MM.1S (cell line): Measurements from ENCODE around the gene TLCD5.

Experiments used
- DNase-seq: peaks from one replicate; pipeline ENCODE4 v3.0.0-alpha.2; 2015
- H2AFZ ChIP-seq: fragments of 300-600 bp; sonication (generic); 2 replicates; pipeline ENCODE4 v1.6.0; 2016; ENCODE audit warnings: antibody characterized with exemption, low read length
- H3F3A ChIP-seq: fragments of 300-600 bp; sonication (generic); 2 replicates; pipeline ENCODE4 v1.6.1; 2016; ENCODE audit warnings: mild to moderate bottlenecking, antibody characterized with exemption, low read length, moderate library complexity, mixed read lengths; ENCODE audit not compliant: insufficient read depth
- H3K27ac ChIP-seq: fragments of 300-600 bp; sonication (generic); 2 replicates; pipeline ENCODE4 v1.5.1; 2016; ENCODE audit warnings: mild to moderate bottlenecking, low read length
- H3K27me3 ChIP-seq: fragments of 300-600 bp; sonication (generic); replicated peaks from 2 replicates; pipeline ENCODE4 v1.6.0; 2016; ENCODE audit warnings: low read length; ENCODE audit not compliant: insufficient read depth
- H3K36me3 ChIP-seq: fragments of 300-600 bp; sonication (generic); replicated peaks from 2 replicates; pipeline ENCODE4 v1.6.1; 2016; ENCODE audit warnings: mild to moderate bottlenecking, low read length, mixed read lengths; ENCODE audit not compliant: insufficient read depth
- H3K4me1 ChIP-seq: fragments of 300-600 bp; sonication (generic); 2 replicates; pipeline ENCODE4 v1.6.1; 2016; ENCODE audit warnings: low read length, mixed read lengths
- H3K4me2 ChIP-seq: fragments of 300-600 bp; sonication (generic); 2 replicates; pipeline ENCODE4 v1.6.0; 2016; ENCODE audit warnings: low read depth, low read length
- H3K4me3 ChIP-seq: fragments of 300-600 bp; sonication (generic); 2 replicates; pipeline ENCODE4 v1.5.1; 2016; ENCODE audit warnings: low read length, mixed read lengths
- H3K79me2 ChIP-seq: fragments of 300-600 bp; sonication (generic); 2 replicates; pipeline ENCODE4 v1.6.1; 2016; ENCODE audit warnings: mixed run types, low read length, mixed read lengths
- H3K9ac ChIP-seq: fragments of 300-600 bp; sonication (generic); 2 replicates; pipeline ENCODE4 v1.6.1; 2016; ENCODE audit warnings: low read length, mixed read lengths
- H3K9me2 ChIP-seq: fragments of 300-600 bp; sonication (generic); replicated peaks from 2 replicates; pipeline ENCODE4 v1.6.1; 2016; ENCODE audit warnings: mild to moderate bottlenecking, low read length, mixed read lengths; ENCODE audit not compliant: insufficient read depth
- H3K9me3 ChIP-seq: fragments of 300-600 bp; sonication (generic); replicated peaks from 2 replicates; pipeline ENCODE4 v1.6.1; 2016; ENCODE audit warnings: mild to moderate bottlenecking, low read length, mixed read lengths; ENCODE audit not compliant: insufficient read depth
- H4K20me1 ChIP-seq: fragments of 300-600 bp; sonication (generic); 2 replicates; pipeline ENCODE4 v1.6.1; 2016; ENCODE audit warnings: mild to moderate bottlenecking, low read length, moderate library complexity, mixed read lengths; ENCODE audit not compliant: insufficient read depth
- CTCF ChIP-seq: fragments of 300-600 bp; sonication (generic); IDR thresholded peaks from 2 replicates; pipeline ENCODE4 v1.5.1; 2016; ENCODE audit warnings: antibody characterized with exemption, low read length, mixed read lengths
- EZH2 ChIP-seq: fragments of 300-600 bp; sonication (generic); optimal IDR thresholded peaks from 2 replicates; pipeline ENCODE3; 2017; ENCODE audit warnings: low read depth, mild to moderate bottlenecking, antibody characterized with exemption, low read length, mixed read lengths
- EZH2phosphoT487 ChIP-seq: fragments of 300-600 bp; sonication (generic); IDR thresholded peaks from 2 replicates; pipeline ENCODE4 v1.6.1; 2018; ENCODE audit warnings: antibody characterized with exemption, low read length

The TLCD5 gene

GRCh38 chr11:120303004-120303637 is 22.0 kb upstream of the TLCD5 start:
- TF ChIP-seq EZH2phosphoT487 (no peak), EZH2 (no peak), CTCF (peak; percentile 99)
- Histone ChIP-seq H3K4me1 (peaks cover 4% of the 10 kb centered on the region; the same call in 1 of the 2 replicates), H2AFZ (no peak overlapping the region), H3K9ac (no peak overlapping the region), H3F3A (no peaks in the 10 kb centered on the region), H3K27me3 (no peaks in the 10 kb centered on the region), H3K9me3 (no peaks in the 10 kb centered on the region), H3K4me2 (no peak overlapping the region), H3K27ac (no peak overlapping the region), H4K20me1 (no peaks in the 10 kb centered on the region; the same call in 1 of the 2 replicates), H3K36me3 (no peaks in the 10 kb centered on the region), H3K79me2 (no peaks in the 10 kb centered on the region), H3K9me2 (no peaks in the 10 kb centered on the region), H3K4me3 (no peak overlapping the region)
- peak; percentile 77 for DNase-seq

- Histone ChIP-seq H3K4me1 (peaks cover 4% of the 10 kb centered on the region; the same call in 1 of the 2 replicates), H3K27me3 (no peaks in the 10 kb centered on the region), H2AFZ (no peak overlapping the region)
Observed at GRCh38 chr11:120304526-120304925, 20.6 kb upstream of the TLCD5 start.

GRCh38 chr11:120305286-120305685 is 19.8 kb upstream of the TLCD5 start:
- no peaks in the 10 kb centered on the region for H3K79me2 ChIP-seq
- no peaks in the 10 kb centered on the region for H3F3A ChIP-seq
- H3K27ac ChIP-seq: no peak overlapping the region
- TF ChIP-seq EZH2 (no peak), EZH2phosphoT487 (no peak), CTCF (no peak)
- no peaks in the 10 kb centered on the region for H3K27me3 ChIP-seq
- H3K4me1 ChIP-seq: peaks cover 4% of the 10 kb centered on the region; the same call in 1 of the 2 replicates
- no peaks in the 10 kb centered on the region for H3K36me3 ChIP-seq
- H3K9ac ChIP-seq: no peak overlapping the region
- no peak for DNase-seq
- no peaks in the 10 kb centered on the region for H3K9me2 ChIP-seq
- no peak overlapping the region for H2AFZ ChIP-seq
- no peaks in the 10 kb centered on the region for H3K9me3 ChIP-seq
- H3K4me2 ChIP-seq: no peak overlapping the region
- H4K20me1 ChIP-seq: no peaks in the 10 kb centered on the region; the same call in 1 of the 2 replicates
- no peak overlapping the region for H3K4me3 ChIP-seq

More at GRCh38 chr11:120304526-120304925, 20.6 kb upstream of the TLCD5 start:
- no peaks in the 10 kb centered on the region for H3K9me2 ChIP-seq
- H3K79me2 ChIP-seq: no peaks in the 10 kb centered on the region
- H3K4me2 ChIP-seq: no peak overlapping the region
- H3K9ac ChIP-seq: no peak overlapping the region
- DNase-seq: no peak
- TF ChIP-seq CTCF: no peak
- no peak for TF ChIP-seq EZH2
- no peak for TF ChIP-seq EZH2phosphoT487
- no peaks in the 10 kb centered on the region for H3K9me3 ChIP-seq
- no peaks in the 10 kb centered on the region for H3K36me3 ChIP-seq
- H4K20me1 ChIP-seq: no peaks in the 10 kb centered on the region; the same call in 1 of the 2 replicates
- no peak overlapping the region for H3K4me3 ChIP-seq
- H3K27ac ChIP-seq: no peak overlapping the region
- H3F3A ChIP-seq: no peaks in the 10 kb centered on the region
